Memory B cell (primary cell): ENCODE results near the gene NKX6-2.
"Not testable (repeated sequence)": the region's sequence is repeated elsewhere in the genome, so short reads cannot be mapped to it uniquely, and the experiment has no call there.

ENCODE experiments used
- ATAC-seq: fragments of 150-1000 bp; cut with Tn5 transposase; 2 replicates; pipeline ENCODE4 v1.10.0; 2021; ENCODE audit warnings: low read depth, mild to moderate bottlenecking, moderate library complexity
- DNase-seq, 2 donors: peaks; one replicate each; pipeline ENCODE4 v3.0.0; 2022; ENCODE audit warnings: low spot score in 2 of 2
- H3K27ac Mint-ChIP-seq: one replicate; pipeline ENCODE4 v1.8.0; 2022; ENCODE audit warnings: mild to moderate bottlenecking, moderate library complexity, mixed read lengths
- H3K27me3 Mint-ChIP-seq: one replicate; pipeline ENCODE4 v1.8.0; 2022; ENCODE audit warnings: mixed read lengths
- H3K36me3 Mint-ChIP-seq: one replicate; pipeline ENCODE4 v1.8.0; 2022; ENCODE audit warnings: mild to moderate bottlenecking, mixed read lengths
- H3K4me1 Mint-ChIP-seq: one replicate; pipeline ENCODE4 v1.8.0; 2022; ENCODE audit warnings: mixed read lengths
- H3K4me3 Mint-ChIP-seq: one replicate; pipeline ENCODE4 v1.8.0; 2022; ENCODE audit warnings: mild to moderate bottlenecking, moderate library complexity, mixed read lengths
- H3K9me3 Mint-ChIP-seq: one replicate; pipeline ENCODE4 v1.8.0; 2022; ENCODE audit warnings: mixed read lengths

The NKX6-2 gene

DNA sequence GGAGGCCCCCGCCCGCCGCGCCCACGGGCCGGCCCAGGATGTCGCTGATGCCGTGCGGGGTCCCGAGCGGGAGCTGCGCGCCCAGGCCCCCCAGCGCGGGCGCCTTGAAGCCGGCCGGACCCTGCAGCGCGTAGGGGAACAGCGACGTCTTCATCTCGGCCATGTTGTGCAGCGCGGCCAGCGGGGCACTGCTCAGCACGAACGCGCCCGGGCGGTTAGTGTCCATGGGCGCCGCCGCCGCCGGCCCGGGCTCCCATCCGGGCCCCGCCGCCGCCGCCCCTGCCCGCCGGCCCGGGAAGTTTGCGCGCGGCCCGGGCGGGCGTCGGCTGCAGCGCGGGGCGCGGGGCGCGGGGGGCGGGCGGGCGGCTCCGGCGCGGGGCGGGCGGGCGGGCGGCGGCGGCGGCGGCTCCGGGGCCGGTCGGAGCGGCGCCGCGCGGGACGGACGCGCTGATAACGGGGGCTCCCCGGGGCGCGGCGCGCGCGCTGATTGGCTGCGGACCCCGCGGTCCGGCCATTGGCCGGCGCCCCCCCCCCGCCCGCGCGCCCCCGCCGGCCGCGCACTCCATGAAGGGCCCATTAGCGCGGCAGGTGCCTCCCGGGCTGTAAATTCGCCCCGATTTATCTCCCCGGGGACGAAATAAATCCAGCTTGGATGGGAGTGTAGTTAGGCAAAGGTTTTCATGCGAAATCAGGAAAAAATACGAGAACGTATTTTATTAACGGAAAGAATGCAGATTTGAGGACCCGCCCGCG, at the start of gene NKX6-2:
TSS of gene NKX6-2 (minus strand) at position 425 of the 753 bp plus-strand sequence. CDS start at position 226, 199 bp downstream.
- ATAC-seq (no peak), DNase-seq (no peak)
- Mint-ChIP-seq H3K4me1 (no peaks in the 10 kb centered on the region), H3K27me3 (peaks cover 6% of the 10 kb centered on the region), H3K36me3 (peaks cover 20% of the 10 kb centered on the region), H3K27ac (no peak within 1 kb of the TSS), H3K9me3 (no peaks in the 10 kb centered on the region), H3K4me3 (no peak within 1 kb of the TSS)

DNA sequence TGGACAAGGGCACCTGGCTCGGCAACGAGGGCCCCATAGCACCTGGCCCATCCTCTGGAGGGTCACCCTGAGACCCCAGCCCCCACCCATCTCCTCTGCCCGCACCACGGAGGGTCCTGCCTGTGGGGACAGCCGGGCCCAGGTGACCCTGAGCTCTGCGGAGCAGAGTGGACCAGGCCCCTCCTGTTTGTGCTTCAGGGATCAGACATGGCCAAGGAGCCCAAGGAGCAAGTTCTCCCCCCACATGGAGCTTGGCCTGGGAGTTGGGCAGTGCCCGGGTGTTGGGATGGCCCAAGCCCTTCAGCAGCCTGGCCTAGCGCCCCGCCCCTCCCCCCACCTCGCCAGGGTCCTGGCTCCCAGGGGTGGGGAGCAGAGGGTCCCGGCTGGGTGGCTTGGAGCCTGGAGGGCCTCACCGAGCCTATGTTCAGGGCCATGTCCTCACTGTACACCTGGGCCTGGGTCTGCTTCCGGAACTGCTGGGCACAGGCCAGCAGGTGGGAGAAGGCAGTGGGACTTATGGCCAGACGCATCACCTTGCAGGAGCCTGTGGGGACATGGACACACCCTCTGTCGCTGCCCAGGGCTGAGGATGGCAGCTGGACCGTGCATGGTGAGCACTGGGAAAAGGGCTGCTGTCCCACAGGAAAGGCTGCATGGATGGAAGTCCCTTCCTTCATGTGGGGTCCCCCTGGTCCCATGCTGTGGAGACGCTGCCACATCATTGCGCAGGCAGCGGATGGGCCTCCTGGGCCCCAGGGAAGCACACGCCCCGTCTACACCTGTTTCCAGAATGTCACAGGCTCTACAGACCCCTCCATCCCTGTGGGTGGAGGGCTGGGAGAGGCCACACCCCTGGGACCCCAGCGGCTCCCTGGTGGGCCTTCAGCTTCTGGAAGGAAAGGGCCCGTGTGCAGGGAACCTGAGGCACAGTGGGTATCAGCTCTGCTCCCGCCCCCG, 49.2 kb upstream of the NKX6-2 start:
- Mint-ChIP-seq H3K36me3 (no peaks in the 10 kb centered on the region), H3K9me3 (no peaks in the 10 kb centered on the region)
- no peak for ATAC-seq

DNA sequence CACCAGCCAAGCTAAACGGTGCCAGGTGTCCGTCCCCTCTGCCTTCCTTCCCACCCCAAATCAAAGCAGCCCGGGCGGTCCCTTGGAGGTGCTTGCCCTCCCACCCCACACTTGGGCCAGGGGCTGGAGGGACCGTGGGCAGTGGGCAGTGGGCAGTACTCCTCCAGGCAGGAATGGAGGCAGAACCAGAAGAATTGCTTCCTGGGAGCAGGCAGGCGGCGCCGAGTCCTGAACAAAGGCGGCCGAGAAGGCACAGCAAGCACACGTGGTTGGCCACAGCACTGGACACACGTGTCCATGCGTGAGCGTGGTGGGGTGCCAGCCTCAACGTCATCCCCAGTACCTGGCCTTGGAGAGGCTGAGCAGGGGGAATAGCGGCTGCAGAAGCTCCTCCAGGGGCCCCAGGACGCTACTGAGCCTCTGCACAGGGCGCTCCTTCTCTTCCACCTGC, 48.4 kb upstream of the NKX6-2 start:
- H3K36me3 Mint-ChIP-seq, result no peaks in the 10 kb centered on the region
- ATAC-seq (no peak), DNase-seq (no peak)
- H3K4me3 Mint-ChIP-seq, result no peak overlapping the region
- H3K4me1 Mint-ChIP-seq, result peaks cover 2% of the 10 kb centered on the region
- H3K9me3 Mint-ChIP-seq, result no peaks in the 10 kb centered on the region
- H3K27me3 Mint-ChIP-seq, result peaks cover 1% of the 10 kb centered on the region
- no peak overlapping the region for H3K27ac Mint-ChIP-seq

More for the DNA sequence above, 49.2 kb upstream of the NKX6-2 start:
- H3K4me1 Mint-ChIP-seq, result peaks cover 2% of the 10 kb centered on the region
- H3K27me3 Mint-ChIP-seq, result peaks cover 1% of the 10 kb centered on the region
- no peak for DNase-seq
- H3K4me3 Mint-ChIP-seq, result no peak overlapping the region
- H3K27ac Mint-ChIP-seq, result no peak overlapping the region

GRCh38 chr10:132833421-132834111, 47.6 kb upstream of the NKX6-2 start:
- Mint-ChIP-seq H3K27ac (no peak overlapping the region), H3K27me3 (peaks cover 1% of the 10 kb centered on the region), H3K36me3 (no peaks in the 10 kb centered on the region), H3K4me1 (peaks cover 2% of the 10 kb centered on the region), H3K9me3 (no peaks in the 10 kb centered on the region), H3K4me3 (no peak overlapping the region)
- no peak for ATAC-seq
- no peak for DNase-seq

- no peaks in the 10 kb centered on the region for H3K36me3 Mint-ChIP-seq
- no peak for ATAC-seq
- no peaks in the 10 kb centered on the region for H3K27me3 Mint-ChIP-seq
- DNase-seq, result no peak
- H3K4me3 Mint-ChIP-seq, result no peak overlapping the region
- no peak overlapping the region for H3K27ac Mint-ChIP-seq
- peaks cover 2% of the 10 kb centered on the region for H3K4me1 Mint-ChIP-seq
- H3K9me3 Mint-ChIP-seq, result no peaks in the 10 kb centered on the region
Observed at GRCh38 chr10:132832186-132832969, 46.4 kb upstream of the NKX6-2 start.

GRCh38 chr10:132829403-132829802, 43.5 kb upstream of the NKX6-2 start:
- DNase-seq (no peak), ATAC-seq (no peak)
- Mint-ChIP-seq H3K27ac (no peak overlapping the region), H3K27me3 (no peaks in the 10 kb centered on the region), H3K4me3 (no peak overlapping the region), H3K36me3 (no peaks in the 10 kb centered on the region), H3K4me1 (no peaks in the 10 kb centered on the region), H3K9me3 (no peaks in the 10 kb centered on the region)

- no peaks in the 10 kb centered on the region for H3K27me3 Mint-ChIP-seq
- no peak for DNase-seq
- no peak overlapping the region for H3K4me3 Mint-ChIP-seq
- no peak overlapping the region for H3K27ac Mint-ChIP-seq
- no peaks in the 10 kb centered on the region for H3K4me1 Mint-ChIP-seq
- ATAC-seq, result no peak
- H3K36me3 Mint-ChIP-seq, result no peaks in the 10 kb centered on the region
- H3K9me3 Mint-ChIP-seq, result no peaks in the 10 kb centered on the region
Observed at GRCh38 chr10:132828681-132829080, 42.7 kb upstream of the NKX6-2 start.

- H3K4me3 Mint-ChIP-seq, result no peak overlapping the region
- H3K27ac Mint-ChIP-seq, result no peak overlapping the region
- H3K4me1 Mint-ChIP-seq, result no peaks in the 10 kb centered on the region
- H3K27me3 Mint-ChIP-seq, result no peaks in the 10 kb centered on the region
- ATAC-seq (no peak), DNase-seq (no peak)
- no peaks in the 10 kb centered on the region for H3K9me3 Mint-ChIP-seq
- no peaks in the 10 kb centered on the region for H3K36me3 Mint-ChIP-seq
Observed at GRCh38 chr10:132827861-132828539, 42.1 kb upstream of the NKX6-2 start.

- H3K4me3 Mint-ChIP-seq, result no peak overlapping the region
- no peaks in the 10 kb centered on the region for H3K4me1 Mint-ChIP-seq
- no peaks in the 10 kb centered on the region for H3K9me3 Mint-ChIP-seq
- DNase-seq (no peak), ATAC-seq (no peak)
- H3K27me3 Mint-ChIP-seq, result no peaks in the 10 kb centered on the region
- H3K36me3 Mint-ChIP-seq, result no peaks in the 10 kb centered on the region
- H3K27ac Mint-ChIP-seq, result no peak overlapping the region
Observed at GRCh38 chr10:132827423-132827789, 41.5 kb upstream of the NKX6-2 start.

GRCh38 chr10:132826524-132827422, 40.8 kb upstream of the NKX6-2 start:
- no peaks in the 10 kb centered on the region for H3K4me1 Mint-ChIP-seq
- no peaks in the 10 kb centered on the region for H3K9me3 Mint-ChIP-seq
- H3K27ac Mint-ChIP-seq, result no peak overlapping the region
- ATAC-seq (no peak), DNase-seq (no peak)
- no peak overlapping the region for H3K4me3 Mint-ChIP-seq
- no peaks in the 10 kb centered on the region for H3K27me3 Mint-ChIP-seq
- no peaks in the 10 kb centered on the region for H3K36me3 Mint-ChIP-seq

- H3K36me3 Mint-ChIP-seq, H3K4me1 Mint-ChIP-seq, H3K27me3 Mint-ChIP-seq, H3K27ac Mint-ChIP-seq, ATAC-seq, H3K9me3 Mint-ChIP-seq, H3K4me3 Mint-ChIP-seq, DNase-seq: not testable (repeated sequence)
Observed at GRCh38 chr10:132825783-132826523, 40.0 kb upstream of the NKX6-2 start.

- peaks cover 4% of the 10 kb centered on the region for H3K27me3 Mint-ChIP-seq
- H3K9me3 Mint-ChIP-seq, result peaks cover 1% of the 10 kb centered on the region
- no peak for ATAC-seq
- H3K4me1 Mint-ChIP-seq, result no peaks in the 10 kb centered on the region
- DNase-seq, result no peak
- H3K4me3 Mint-ChIP-seq, result no peak overlapping the region
- H3K27ac Mint-ChIP-seq, result no peak overlapping the region
- no peaks in the 10 kb centered on the region for H3K36me3 Mint-ChIP-seq
Observed at GRCh38 chr10:132820056-132820455, 34.1 kb upstream of the NKX6-2 start.
